Smooth muscle cell (in vitro differentiated cells): ENCODE measurements around the gene ENOX1. TPM values are rescaled to one million over a fixed set of nuclear protein-coding genes. Genes with fewer than 3 reads are reported as not detected.

Experiments
- DNase-seq: peaks from one replicate; lab custom pipeline; 2025; ENCODE audit not compliant: unreplicated experiment; lab: John Stamatoyannopoulos, UW
- H2AFZ ChIP-seq: fragments of 200-600 bp; sonication (generic); 2 replicates; pipeline ENCODE4 v1.6.0; 2016; ENCODE audit warnings: antibody characterized with exemption, low read depth, mild to moderate bottlenecking
- H3F3A ChIP-seq: fragments of 200-600 bp; sonication (generic); 2 replicates; pipeline ENCODE4 v1.6.0; 2017; ENCODE audit warnings: antibody characterized with exemption, low read depth
- H3K27ac ChIP-seq: fragments of 200-600 bp; sonication (generic); 2 replicates; pipeline ENCODE4 v1.5.1; 2016; ENCODE audit warnings: low read depth, mild to moderate bottlenecking
- H3K27me3 ChIP-seq: fragments of 200-600 bp; sonication (generic); 2 replicates; pipeline ENCODE4 v1.6.1; 2016; ENCODE audit warnings: low read depth, mild to moderate bottlenecking
- H3K36me3 ChIP-seq: fragments of 200-600 bp; sonication (generic); 2 replicates; pipeline ENCODE4 v1.5.1; 2016; ENCODE audit warnings: low read depth
- H3K4me1 ChIP-seq: fragments of 200-600 bp; sonication (generic); 2 replicates; pipeline ENCODE4 v1.5.1; 2016; ENCODE audit warnings: low read depth
- H3K4me2 ChIP-seq: fragments of 200-600 bp; sonication (generic); 2 replicates; pipeline ENCODE4 v1.6.0; 2016; ENCODE audit warnings: mild to moderate bottlenecking
- H3K4me3 ChIP-seq: fragments of 200-600 bp; sonication (generic); 2 replicates; pipeline ENCODE4 v1.5.1; 2016; ENCODE audit warnings: mild to moderate bottlenecking
- H3K79me2 ChIP-seq: fragments of 200-600 bp; sonication (generic); 2 replicates; pipeline ENCODE4 v1.6.0; 2016; ENCODE audit warnings: low read depth, mild to moderate bottlenecking
- H3K9ac ChIP-seq: fragments of 200-600 bp; sonication (generic); 2 replicates; pipeline ENCODE4 v1.6.0; 2016; ENCODE audit warnings: low read depth
- H3K9me3 ChIP-seq: fragments of 200-600 bp; sonication (generic); replicated peaks from 2 replicates; pipeline ENCODE4 v1.5.1; 2016; ENCODE audit warnings: low read depth
- H4K20me1 ChIP-seq: fragments of 200-600 bp; sonication (generic); 2 replicates; pipeline ENCODE4 v1.6.0; 2016; ENCODE audit warnings: low read depth
- CTCF ChIP-seq: fragments of 200-600 bp; sonication (generic); IDR thresholded peaks from 2 replicates; pipeline ENCODE4 v1.5.1; 2017; ENCODE audit warnings: borderline replicate concordance, mild to moderate bottlenecking, antibody characterized with exemption; ENCODE audit not compliant: insufficient read depth, poor library complexity, severe bottlenecking
- WGBS: methylation state at CpG from one replicate; pipeline ENCODE4 v1.1.7; 2016; ENCODE audit warnings: low lambda C conversion rate; 5-methylcytosine and 5-hydroxymethylcytosine counted together
- polyA plus RNA-seq: library from polyadenylated mRNA; unstranded; fragments of >200 nt; fragmentation: Nextera tagmentation; extraction: Ambion mirVana; gene quantifications from 2 replicates; pipeline ENCODE4 v1.2.1, GENCODE V29; 2016
- total RNA-seq: library from RNA; depleted of rRNA; stranded (reverse); fragments of >200 nt; gene quantifications from 2 replicates; pipeline ENCODE4 v1.2.3, GENCODE V29; 2014

The ENOX1 gene
- total and polyA plus RNA-seq, 2 experiments from 2014 or later: 1.9 to 2.6 TPM

GRCh38 chr13:43191546-43191945 lies 595.2 kb downstream of the ENOX1 start:
- WGBS: 79% methylated on average over 1 of the region's 1 CpG

GRCh38 chr13:43185226-43185625 lies 601.5 kb downstream of the ENOX1 start:
- H3K36me3 ChIP-seq: no peaks in the 10 kb centered on the region
- no peak for TF ChIP-seq CTCF
- H3K9ac ChIP-seq: no peak overlapping the region
- no peak overlapping the region for H3K4me2 ChIP-seq
- H3K4me1 ChIP-seq: no peaks in the 10 kb centered on the region
- H3K4me3 ChIP-seq: no peak overlapping the region
- no peak for DNase-seq
- H4K20me1 ChIP-seq: no peaks in the 10 kb centered on the region
- peak overlapping the region; percentile 17 for H2AFZ ChIP-seq
- H3K9me3 ChIP-seq: no peaks in the 10 kb centered on the region
- no peaks in the 10 kb centered on the region for H3K79me2 ChIP-seq
- no peak overlapping the region for H3K27ac ChIP-seq
- no peaks in the 10 kb centered on the region for H3K27me3 ChIP-seq
- 35% methylated on average over 2 of the region's 2 CpGs for WGBS
- H3F3A ChIP-seq: no peaks in the 10 kb centered on the region

More at GRCh38 chr13:43191546-43191945, 595.2 kb downstream of the ENOX1 start:
- H3F3A ChIP-seq: no peaks in the 10 kb centered on the region
- no peaks in the 10 kb centered on the region for H4K20me1 ChIP-seq
- no peak overlapping the region for H3K27ac ChIP-seq
- no peak for TF ChIP-seq CTCF
- DNase-seq: no peak
- H3K36me3 ChIP-seq: no peaks in the 10 kb centered on the region
- no peaks in the 10 kb centered on the region for H3K79me2 ChIP-seq
- no peaks in the 10 kb centered on the region for H3K4me1 ChIP-seq
- no peak overlapping the region for H3K4me3 ChIP-seq
- no peaks in the 10 kb centered on the region for H3K27me3 ChIP-seq
- H3K9me3 ChIP-seq: no peaks in the 10 kb centered on the region
- H3K9ac ChIP-seq: no peak overlapping the region
- H3K4me2 ChIP-seq: no peak overlapping the region
- no peak overlapping the region for H2AFZ ChIP-seq

- H3K79me2 ChIP-seq: no peaks in the 10 kb centered on the region
- no peaks in the 10 kb centered on the region for H4K20me1 ChIP-seq
- no peak for DNase-seq
- 90% methylated on average over 16 of the region's 16 CpGs for WGBS
- no peaks in the 10 kb centered on the region for H3K4me1 ChIP-seq
- no peak overlapping the region for H3K4me2 ChIP-seq
- no peaks in the 10 kb centered on the region for H3K36me3 ChIP-seq
- H3K27ac ChIP-seq: no peak overlapping the region
- H3K27me3 ChIP-seq: no peaks in the 10 kb centered on the region
- no peak overlapping the region for H3K4me3 ChIP-seq
- H2AFZ ChIP-seq: no peak overlapping the region
- no peaks in the 10 kb centered on the region for H3K9me3 ChIP-seq
- H3F3A ChIP-seq: no peaks in the 10 kb centered on the region
- H3K9ac ChIP-seq: no peak overlapping the region
- no peak for TF ChIP-seq CTCF
Measured at GRCh38 chr13:43180837-43181236, 605.9 kb downstream of the ENOX1 start.

- Histone ChIP-seq H3K9me3 (no peaks in the 10 kb centered on the region), H3K27ac (no peak overlapping the region), H2AFZ (no peak overlapping the region), H3K79me2 (no peaks in the 10 kb centered on the region), H3K27me3 (no peaks in the 10 kb centered on the region), H3K4me2 (no peak overlapping the region), H3K4me3 (no peak overlapping the region), H3F3A (no peaks in the 10 kb centered on the region), H4K20me1 (no peaks in the 10 kb centered on the region), H3K9ac (no peak overlapping the region), H3K36me3 (no peaks in the 10 kb centered on the region), H3K4me1 (no peaks in the 10 kb centered on the region)
- no peak for DNase-seq
- WGBS: 95% methylated on average over 9 of the region's 9 CpGs
- TF ChIP-seq CTCF: no peak
Measured at GRCh38 chr13:43180036-43180660, 606.6 kb downstream of the ENOX1 start.
